Lower leg skin (tissue), 3 donors: ENCODE measurements around the gene TPSG1.

Experiments
- POLR2A ChIP-seq, 2 donors: fragments of 450-650 bp; IDR thresholded peaks; one replicate each; pipeline ENCODE4 v1.6.1; 2016 to 2017; ENCODE audit warnings: antibody characterized with exemption in 2 of 2, mild to moderate bottlenecking in 1 of 2, moderate library complexity in 1 of 2
- TF ChIP-seq, protein P1 (sequence below), 3 donors: fragments of 450-650 bp; IDR thresholded peaks; one replicate each; pipeline ENCODE4 v1.5.1; 2016; ENCODE audit warnings: antibody characterized with exemption in 3 of 3, mild to moderate bottlenecking in 3 of 3, moderate library complexity in 2 of 3

DNA sequence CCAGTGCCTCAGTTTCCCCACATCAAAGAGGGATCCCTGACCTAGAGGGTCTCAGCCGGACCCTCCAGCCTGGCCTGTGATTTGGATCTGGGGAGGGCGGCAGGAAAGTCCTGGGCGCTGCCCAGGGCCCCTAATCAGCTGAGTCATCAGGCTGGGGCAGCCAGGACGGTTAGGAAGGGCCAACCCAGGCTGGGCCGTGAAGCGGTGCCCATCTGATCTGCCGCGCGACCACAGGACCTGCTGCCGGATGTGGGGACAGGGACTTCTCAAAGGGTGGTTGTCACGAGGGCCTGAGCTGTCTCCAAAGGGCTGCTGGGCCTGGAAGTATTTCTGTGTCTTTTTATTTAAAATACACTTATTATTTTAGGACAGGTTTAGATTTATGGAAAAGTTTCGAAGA lies 19.8 kb upstream of the TPSG1 start:
- TF ChIP-seq, protein P1, sequence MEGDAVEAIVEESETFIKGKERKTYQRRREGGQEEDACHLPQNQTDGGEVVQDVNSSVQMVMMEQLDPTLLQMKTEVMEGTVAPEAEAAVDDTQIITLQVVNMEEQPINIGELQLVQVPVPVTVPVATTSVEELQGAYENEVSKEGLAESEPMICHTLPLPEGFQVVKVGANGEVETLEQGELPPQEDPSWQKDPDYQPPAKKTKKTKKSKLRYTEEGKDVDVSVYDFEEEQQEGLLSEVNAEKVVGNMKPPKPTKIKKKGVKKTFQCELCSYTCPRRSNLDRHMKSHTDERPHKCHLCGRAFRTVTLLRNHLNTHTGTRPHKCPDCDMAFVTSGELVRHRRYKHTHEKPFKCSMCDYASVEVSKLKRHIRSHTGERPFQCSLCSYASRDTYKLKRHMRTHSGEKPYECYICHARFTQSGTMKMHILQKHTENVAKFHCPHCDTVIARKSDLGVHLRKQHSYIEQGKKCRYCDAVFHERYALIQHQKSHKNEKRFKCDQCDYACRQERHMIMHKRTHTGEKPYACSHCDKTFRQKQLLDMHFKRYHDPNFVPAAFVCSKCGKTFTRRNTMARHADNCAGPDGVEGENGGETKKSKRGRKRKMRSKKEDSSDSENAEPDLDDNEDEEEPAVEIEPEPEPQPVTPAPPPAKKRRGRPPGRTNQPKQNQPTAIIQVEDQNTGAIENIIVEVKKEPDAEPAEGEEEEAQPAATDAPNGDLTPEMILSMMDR (IDR thresholded peaks at IDR 0.05) = no peak
- TF ChIP-seq POLR2A (IDR thresholded peaks at IDR 0.05) = no peak
